PC-9 (cell line): ENCODE data around the gene MMP25.

ENCODE experiments used
- CTCF ChIP-seq: fragments of 200-600 bp; sonication (generic); conservative IDR thresholded peaks from 2 replicates; pipeline ENCODE4 v1.6.1; 2017; ENCODE audit warnings: mixed run types, antibody characterized with exemption, mild to moderate bottlenecking, moderate library complexity
- EZH2 ChIP-seq: fragments of 200-600 bp; sonication (generic); IDR thresholded peaks from 2 replicates; pipeline ENCODE4 v1.8.0; 2017; ENCODE audit warnings: antibody characterized with exemption, low read depth

- TF ChIP-seq CTCF (no peak), EZH2 (no peak)
Measured at GRCh38 chr16:3028716-3029319, 17.5 kb upstream of the MMP25 start.
